HG02973 (cell line): ENCODE data around the gene ARL15.
"Not testable (repeated sequence)": the region's sequence is repeated elsewhere in the genome, so short reads cannot be mapped to it uniquely, and the experiment has no call there.

Experiments
- ATAC-seq: cut with Tn5 transposase; IDR thresholded peaks from one replicate; pipeline ENCODE4 v1.9.1; 2021; ENCODE audit warnings: moderate library complexity; ENCODE audit not compliant: unreplicated experiment

ARL15 gene

DNA sequence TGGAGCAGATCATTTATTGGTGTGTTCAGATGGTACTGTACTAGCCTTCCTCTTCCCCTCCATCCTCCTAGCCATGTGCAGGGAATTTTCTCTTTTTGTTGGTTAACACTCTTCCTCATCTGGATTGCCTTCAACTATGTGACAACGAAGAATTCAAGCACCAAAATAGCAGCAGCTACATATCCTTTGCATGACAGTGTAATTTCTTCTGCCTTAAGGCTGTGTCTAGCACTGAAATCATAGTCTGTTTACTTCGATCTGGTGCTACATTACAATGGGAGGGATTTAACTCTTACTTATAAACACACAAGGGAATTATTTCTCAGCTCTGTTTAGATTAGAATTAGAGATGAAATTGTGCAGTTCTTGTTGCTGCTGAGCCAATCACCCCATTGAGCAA lies 260.4 kb downstream of the ARL15 start:
- no peak for ATAC-seq

DNA sequence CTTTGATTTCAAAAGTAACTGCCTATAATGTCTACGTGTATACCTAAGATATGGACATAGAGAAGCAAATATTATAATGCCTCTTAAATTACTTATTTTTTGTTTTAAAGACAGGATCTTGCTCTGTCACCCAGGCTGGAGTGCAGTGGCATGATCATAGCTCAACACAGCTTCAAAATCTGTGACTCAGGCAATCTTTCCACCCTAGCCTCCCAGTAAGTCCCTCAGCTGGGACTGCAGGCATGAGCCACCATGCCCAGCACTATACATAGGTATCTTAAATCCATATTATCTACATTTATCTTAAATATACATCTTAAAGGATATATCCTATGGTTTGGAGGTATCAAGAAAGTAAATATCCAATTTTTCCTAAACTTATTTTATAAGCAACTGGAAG lies 261.2 kb downstream of the ARL15 start:
- no peak for ATAC-seq

DNA sequence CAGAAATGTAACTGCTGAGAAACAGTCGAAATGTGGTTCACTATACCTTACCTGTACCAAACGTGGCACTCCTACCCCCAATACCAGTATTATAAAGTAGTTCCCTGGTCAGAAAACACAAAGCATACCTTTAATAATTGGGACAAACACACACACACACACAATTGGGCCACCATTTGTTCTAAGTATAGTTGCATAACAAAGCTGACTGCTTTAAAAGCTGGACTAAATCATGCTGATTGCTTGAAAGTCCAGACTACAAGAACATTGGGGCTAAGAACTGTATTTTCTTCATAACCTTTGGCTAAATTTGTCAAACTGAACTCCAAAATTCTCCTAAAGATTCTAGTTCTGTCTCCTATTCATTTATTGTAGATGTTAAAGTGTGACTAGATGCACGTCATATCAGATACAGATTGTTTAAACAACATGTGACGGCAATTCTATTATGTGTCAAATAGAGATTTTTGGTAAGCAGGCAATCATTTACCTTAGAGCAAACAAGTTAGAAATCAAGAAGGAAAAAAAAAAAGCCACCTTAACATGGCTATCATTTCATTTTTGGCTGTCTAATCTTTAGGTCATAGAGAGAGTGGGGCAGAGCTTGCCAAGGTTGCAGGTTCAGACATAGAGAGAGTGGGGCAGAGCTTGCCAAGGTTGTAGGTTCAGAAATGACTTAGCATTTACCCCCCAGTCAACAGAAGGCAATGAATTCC lies 265.1 kb downstream of the ARL15 start:
- no peak for ATAC-seq

DNA sequence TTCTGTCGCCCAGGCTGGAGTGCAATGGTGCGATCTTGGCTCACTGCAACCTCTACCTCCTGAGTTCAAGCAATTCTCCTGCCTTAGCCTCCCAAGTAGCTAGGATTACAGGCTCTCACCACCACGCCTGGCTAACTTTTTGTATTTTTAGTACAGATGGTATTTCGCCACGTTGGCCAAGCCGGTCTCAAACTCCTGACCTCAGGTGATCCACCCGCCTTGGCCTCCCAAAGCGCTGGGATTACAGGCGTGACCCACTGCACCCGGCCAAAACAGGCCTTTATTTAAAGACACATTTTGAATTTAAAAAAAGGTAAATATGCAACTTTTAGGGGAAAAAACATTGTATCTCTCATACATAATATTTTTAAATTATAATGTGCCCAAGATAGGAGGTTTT lies 266.1 kb downstream of the ARL15 start:
- not testable (repeated sequence) for ATAC-seq

DNA sequence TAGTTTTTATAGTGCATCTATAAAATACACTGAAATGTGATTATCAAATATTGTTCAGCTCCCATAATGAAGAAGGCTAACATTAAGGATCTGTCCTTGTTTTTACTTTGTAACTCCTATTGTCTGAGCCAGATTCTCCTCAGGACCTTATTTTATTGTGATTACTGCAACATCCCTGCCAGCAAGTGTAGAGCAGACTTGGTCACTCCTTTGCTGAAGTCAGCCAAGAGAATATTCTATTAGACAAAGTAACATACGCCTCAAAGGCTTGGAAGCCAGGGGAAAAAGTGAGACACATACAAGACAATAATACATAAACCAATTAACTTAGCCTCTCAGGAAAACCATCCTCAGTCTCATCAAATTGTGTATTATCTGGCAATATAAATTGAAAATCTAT lies 269.6 kb downstream of the ARL15 start:
- ATAC-seq = no peak

DNA sequence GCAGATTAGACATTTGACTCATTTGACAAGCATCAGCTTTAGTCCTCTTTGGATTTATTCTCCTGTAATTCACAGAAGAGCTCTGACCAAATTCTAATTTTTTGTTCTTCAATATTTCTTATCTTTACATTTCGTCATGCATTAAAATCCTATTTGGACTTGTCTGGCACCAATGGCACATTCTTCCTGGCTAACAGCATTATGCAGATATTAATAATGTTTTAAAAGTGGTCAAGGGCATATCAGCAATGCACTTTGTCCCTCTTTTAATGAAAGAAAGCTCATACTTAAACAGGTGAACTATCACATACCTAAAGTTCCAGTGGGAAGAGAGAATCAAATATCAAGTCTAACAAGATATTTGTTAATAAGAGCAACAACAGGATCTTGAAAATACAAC lies 270.4 kb downstream of the ARL15 start:
- no peak for ATAC-seq

DNA sequence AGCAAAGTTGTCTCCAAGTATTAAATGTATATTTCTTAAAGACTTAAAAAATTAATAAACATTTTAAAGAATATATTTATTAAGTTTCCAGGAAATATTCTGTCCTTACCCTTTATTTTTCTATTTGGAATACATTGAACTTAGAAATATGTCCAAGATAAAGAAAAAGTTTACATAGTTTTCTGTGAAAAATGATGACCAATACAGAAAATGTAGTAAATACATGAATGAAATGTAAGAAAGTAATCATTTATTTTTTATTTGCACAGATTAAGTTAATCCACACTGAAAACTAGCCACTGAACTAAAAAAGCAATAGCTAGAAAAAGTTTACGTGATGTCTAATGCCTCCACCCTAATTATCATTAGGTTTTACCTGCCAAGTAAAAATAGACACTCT lies 273.2 kb downstream of the ARL15 start:
- no peak for ATAC-seq

DNA sequence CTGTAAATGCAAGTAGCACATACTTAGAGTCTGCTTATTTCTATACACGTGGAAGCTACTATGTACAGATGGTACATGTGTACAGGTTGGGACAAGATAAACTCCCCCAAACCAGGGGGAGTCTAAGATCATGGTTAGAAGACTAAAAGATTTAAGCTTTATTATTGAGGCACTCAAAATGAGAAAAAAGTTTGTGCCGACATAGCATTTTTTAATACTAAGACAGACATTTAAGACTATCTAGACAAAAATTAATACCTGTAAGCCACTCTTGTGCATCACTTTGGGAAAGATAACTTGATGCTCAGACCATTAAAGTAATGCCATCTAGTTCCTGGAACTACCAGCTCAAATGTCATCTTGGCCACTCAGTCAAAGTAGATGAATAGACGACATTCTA lies 279.4 kb downstream of the ARL15 start:
- ATAC-seq = no peak

DNA sequence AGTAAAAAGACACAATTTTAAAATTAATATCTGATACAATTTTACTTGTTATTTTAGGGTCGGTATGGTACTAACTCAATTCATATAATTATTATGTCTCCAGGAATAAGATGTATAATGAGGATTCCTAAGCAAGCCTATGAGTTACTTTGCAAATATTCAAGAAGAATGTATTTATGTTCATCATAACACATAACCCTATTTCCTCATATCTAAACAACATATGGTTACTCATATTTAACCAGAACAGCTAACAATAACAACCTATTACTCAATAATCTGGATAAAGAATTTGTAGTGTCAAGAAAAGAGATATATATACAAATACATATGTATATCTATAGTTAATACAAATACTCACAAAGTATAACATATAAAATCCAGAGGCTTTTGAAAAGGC lies 285.9 kb downstream of the ARL15 start:
- no peak for ATAC-seq

DNA sequence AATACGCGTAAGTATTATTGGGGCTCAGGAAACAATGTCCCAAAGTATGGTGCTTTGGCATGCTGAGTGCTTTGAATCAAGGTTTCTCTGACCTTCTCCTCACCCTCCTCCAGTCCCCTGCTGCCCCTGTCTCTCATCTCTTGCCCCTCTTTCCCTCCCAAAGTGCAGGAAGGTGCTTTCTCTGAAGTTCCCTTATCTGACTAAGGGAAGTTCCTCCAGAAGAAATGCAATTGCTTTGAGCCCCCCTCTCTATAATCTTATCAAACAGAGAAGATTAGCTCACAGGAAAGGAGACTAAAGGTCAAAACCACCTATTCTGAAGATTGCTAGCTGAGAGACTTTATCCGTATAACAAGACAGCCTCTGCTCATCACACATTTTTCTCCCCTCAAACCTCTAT lies 288.1 kb downstream of the ARL15 start:
- ATAC-seq = no peak

DNA sequence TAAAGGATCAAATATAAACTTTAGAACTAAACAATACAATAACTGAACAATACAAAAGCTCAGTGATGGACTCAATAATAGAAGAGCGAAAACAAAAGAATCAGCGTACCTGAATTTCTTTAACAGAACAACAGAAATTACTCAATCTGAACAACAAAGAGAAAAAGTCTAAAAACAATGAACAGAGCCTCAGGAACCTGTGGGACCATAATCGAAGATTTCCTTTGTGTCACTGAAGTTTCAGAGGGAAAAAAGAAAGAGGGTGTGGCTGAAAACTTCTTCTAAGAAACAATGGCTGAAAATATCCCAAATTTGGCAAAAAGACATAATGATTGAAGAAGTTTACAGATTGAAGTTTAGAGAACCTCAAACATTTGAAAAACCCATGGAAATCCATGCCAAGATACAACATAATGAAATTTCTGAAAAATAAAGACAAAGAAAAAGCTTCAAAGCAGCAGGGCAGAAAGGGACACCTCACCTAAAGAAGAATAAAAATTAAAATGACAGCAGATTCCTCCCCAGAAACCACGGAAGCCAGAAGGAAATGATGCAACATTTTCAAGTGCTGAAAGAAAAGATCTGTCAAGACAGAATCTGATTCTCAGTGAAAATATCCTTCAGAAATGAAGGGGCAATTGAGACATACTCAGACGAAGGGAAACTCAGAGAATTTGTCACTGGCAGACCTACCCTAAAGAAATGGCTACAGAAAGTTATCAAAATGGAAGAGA lies 288.8 kb downstream of the ARL15 start:
- no peak for ATAC-seq

DNA sequence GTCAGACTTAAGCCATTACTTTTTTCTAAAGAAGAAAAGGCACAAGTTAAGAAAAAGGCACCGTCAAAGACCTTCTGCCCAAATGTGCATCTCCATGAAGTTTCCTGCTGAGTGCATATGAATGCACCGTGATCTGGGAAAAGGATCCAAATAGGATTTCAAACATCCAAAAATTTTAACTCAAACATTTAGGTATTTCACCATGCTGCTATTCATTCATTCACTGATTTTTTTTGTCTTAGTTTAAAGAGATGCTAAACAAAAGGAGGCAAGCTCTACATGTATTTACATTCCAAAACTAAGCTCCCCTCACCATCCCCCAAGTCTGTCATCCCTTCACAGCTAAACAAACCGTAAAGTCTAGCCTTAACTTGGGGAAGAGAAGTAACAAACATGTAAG lies 291.9 kb downstream of the ARL15 start:
- ATAC-seq = no peak

DNA sequence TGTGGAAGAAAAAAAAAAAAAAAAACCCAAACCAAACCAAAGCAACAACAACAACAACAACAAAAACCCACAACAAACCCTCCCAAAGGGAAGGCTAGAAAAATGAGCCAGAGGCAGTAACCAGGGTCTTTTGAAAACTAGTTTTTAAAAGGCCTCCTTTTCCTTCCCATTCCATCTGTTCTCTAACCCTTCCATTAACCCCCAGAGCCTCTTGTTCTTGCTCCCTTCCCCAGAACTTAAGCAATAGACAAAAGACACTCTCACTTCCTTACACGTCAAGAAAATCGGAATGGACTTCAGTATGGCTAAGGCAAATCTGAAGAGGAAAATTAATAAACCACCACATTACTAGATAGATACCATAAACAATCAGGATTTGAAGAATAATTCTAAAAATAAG lies 292.8 kb downstream of the ARL15 start:
- no peak for ATAC-seq

DNA sequence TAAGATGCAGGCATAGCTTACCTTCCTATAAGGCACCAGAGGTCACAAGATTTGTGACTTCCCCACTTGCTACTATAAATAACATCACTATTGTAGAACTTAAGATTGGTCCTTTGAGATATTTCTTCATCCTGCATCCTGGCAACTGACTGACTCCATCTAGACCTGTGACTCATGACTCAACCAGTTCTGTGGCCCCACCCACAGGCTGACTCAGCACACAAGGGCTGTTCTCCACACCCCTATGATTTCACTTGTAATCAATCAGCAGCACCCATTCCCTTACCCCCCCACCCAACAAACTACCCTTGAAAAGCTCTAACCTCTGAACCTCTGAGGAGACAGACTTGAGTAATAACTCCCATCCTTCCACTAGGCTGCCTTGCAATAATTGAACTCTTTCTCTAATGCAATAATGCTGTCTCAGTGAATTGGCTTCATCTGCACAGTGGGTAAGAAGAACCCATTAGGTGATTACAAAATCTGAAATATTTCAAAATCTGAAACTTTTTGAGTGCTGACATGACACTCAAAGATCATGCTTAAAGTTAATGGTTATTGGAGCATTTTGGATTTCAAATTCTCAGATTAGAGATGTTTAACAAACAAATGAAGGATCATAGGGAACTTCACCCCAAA lies 296.7 kb downstream of the ARL15 start:
- no peak for ATAC-seq

DNA sequence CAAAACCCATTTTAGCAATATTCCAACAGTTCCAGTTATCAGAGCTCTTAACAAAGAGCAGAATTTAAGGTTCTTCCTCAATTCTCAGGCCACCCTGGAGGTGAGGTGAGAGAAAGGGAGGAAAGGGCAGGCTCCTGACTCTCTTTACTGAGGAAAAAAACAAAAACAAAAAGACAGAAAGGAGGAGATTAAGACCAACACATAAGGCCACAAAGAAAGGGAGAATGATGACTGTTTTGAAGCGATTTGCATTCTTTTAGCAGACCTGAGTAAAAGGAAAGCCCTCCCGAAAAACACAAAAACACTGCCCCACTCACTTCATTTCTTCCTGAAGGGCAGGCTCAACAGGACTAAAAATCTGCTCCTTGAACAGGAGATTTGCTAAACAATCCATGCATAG lies 300.5 kb downstream of the ARL15 start:
- no peak for ATAC-seq

DNA sequence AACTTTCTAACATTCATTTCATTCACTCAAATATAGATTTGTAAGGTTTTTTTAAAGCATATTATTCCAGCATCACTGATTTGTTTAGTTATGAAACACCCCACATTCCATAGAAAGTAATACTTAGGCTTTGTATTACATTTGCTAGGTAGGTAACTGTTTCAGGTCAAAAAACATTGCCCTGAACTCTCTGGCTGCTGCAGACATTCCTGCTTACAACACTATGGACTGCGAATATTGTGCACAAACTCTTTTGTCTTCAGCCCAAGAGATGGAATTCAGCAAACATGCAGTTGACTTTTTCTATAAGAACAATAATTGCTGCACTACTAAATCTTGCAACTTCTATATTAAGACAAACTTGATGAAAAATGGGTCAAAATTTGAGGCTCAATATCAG lies 301.0 kb downstream of the ARL15 start:
- ATAC-seq = no peak

DNA sequence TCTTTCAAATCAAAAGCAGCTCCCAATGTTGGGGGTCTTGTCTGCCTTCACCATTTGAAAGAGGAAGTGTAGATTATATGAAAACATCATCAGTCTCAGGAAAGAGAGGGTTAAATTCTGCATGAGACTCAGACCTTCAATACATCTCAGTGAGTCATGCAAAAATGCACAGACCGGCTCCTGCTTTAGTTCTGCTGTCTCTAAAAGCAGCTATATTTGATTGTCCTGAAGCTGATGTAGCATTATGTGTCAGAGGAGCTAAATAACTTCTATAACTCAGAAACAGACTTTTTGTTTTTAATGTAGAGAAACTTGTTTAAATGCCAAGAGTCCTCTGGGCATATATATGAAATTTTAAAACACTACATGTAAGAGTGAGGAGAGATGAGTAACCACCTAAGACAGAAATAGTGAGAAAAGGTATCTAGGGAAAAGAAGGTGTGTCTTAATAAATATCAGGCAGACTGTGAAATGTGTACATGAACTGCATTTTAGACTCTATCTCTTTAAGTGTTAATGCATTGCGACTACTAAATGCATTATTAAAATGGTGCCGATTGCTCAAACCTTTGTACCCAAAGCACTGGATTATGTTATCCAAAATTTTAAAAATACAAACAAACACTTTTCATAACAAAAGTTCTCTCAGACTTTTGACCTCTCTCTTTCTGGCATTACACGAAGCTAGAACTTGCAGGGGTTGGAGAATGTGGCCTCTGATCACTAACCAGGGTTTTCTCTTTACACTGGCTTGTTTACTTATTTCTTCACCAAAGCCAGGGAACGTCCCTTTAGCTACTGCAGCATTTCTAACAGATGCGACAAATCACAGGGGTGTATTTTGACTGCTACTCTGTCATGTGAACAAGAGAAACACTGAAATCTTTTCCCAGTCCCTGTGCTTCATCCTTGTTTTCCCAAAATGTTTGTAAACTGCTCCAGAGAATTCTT lies 302.3 kb downstream of the ARL15 start:
- no peak for ATAC-seq

DNA sequence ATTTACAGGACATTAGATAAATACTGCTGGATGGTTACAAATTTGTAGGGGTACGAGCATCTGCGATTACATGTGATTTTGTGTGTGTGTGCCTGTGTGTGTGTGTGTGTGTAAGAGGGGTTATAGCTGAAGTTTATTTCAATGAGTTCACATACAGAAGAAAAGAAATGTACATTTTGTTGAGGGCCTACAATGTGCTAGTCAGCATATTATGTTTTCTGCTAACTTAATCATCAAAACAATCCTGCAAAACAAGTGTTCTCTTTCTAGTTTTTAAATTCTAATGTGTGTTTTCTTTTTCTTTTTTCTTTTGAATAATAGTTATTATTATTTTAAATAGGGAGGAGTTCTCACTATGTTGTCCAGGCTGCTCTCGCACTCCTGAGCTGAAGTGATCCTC lies 305.7 kb downstream of the ARL15 start:
- ATAC-seq = no peak

DNA sequence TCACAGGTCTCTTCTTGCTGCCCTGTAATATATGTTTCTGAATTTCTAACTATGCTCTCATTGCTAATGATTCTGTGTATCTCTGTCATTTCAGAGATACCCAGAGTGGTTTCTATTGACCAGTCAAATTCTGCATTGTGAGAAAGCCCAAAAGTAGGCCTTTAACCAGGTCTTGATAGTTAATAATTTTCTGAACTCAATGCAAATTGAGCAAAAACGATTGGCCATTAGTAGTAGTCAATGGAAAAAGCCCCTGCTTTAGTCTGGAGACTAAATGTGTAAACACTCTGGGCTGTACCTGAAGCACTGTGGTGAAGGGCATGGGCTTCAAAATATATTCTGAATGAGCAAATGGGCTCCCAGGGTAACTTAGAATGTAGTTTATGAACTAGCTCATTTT lies 307.6 kb downstream of the ARL15 start:
- ATAC-seq = no peak

DNA sequence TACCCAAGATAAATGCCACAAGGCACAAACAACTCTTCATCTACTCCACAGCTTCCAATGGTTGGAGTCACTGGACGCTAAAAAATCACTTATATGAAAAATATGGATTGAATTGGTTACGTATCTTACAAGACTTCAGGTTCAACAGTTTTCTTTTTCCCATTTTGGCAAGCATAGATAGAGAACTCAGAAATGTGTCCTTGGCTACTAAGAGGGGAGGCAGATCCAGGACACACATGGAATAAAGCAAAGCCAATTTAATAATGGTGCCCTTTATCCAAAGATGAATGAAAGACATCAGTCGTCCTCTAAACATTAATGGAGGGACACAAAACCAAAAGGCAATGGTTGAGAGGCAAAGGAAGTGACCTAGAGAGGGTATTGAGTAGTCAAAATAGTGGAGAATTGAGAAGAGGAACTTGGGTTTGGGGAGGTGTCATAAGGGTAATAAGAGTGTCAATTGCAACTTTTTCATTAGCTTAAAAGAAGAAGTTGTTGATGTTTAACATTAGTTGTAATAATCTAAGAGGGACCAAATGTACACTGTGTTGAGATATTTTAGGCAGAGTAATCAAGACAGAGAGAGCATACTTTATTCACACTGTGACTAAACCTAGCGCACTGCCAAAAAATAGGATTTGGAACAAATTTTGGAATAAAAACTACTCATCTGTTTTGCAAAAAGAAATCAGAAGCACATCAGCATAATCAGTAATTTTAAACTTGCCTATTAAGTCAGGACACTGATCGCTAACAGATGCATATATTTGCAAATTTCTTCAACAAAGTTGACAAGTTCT lies 308.2 kb downstream of the ARL15 start:
- no peak for ATAC-seq
